ENCODE measurements around the gene POLR3H. TPM values are rescaled to one million over a fixed set of nuclear protein-coding genes. Genes with fewer than 3 reads are reported as not detected.

The POLR3H gene
- total and polyA plus RNA-seq, 8 donors, result 2.6 to 21.7 (median 12.4) TPM

- Histone ChIP-seq H3K4me3 (no peak overlapping the region), H3K9me3 (no peaks in the 10 kb centered on the region), H3K27ac (no peak overlapping the region), H3K36me3 (peaks cover 33 to 71% (median 63%) of the 10 kb centered on the region in 4 donors), H3K4me1 (peaks cover 0 to 29% (median 21%) of the 10 kb centered on the region in 4 donors), H3K27me3 (no peaks in the 10 kb centered on the region)
- intact Hi-C loops (cut with DNase I; ENCODE audit: low total_unique reads), result no loop called here
- 84 to 93% (median 86%) methylated on average over 10 of the region's 10 CpGs for WGBS, 5 donors
- no peak for DNase-seq
- TF ChIP-seq EP300 (IDR thresholded peaks at IDR 0.05), result no peak
- no peak for TF ChIP-seq POLR2A (IDR thresholded peaks at IDR 0.05)
- no peak for TF ChIP-seq POLR2AphosphoS5 (IDR thresholded peaks at IDR 0.05)
- TF ChIP-seq, protein P1, sequence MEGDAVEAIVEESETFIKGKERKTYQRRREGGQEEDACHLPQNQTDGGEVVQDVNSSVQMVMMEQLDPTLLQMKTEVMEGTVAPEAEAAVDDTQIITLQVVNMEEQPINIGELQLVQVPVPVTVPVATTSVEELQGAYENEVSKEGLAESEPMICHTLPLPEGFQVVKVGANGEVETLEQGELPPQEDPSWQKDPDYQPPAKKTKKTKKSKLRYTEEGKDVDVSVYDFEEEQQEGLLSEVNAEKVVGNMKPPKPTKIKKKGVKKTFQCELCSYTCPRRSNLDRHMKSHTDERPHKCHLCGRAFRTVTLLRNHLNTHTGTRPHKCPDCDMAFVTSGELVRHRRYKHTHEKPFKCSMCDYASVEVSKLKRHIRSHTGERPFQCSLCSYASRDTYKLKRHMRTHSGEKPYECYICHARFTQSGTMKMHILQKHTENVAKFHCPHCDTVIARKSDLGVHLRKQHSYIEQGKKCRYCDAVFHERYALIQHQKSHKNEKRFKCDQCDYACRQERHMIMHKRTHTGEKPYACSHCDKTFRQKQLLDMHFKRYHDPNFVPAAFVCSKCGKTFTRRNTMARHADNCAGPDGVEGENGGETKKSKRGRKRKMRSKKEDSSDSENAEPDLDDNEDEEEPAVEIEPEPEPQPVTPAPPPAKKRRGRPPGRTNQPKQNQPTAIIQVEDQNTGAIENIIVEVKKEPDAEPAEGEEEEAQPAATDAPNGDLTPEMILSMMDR (IDR thresholded peaks at IDR 0.05), result no peak
Measured at GRCh38 chr22:41499624-41500280, 44.5 kb downstream of the POLR3H start.

GRCh38 chr22:41498303-41498835, 45.9 kb downstream of the POLR3H start:
- Histone ChIP-seq H3K27ac (peak overlapping the region in 1 of 5 donors; percentile 15), H3K4me1 (peaks cover 0 to 43% (median 28%) of the 10 kb centered on the region in 4 donors), H3K4me3 (no peak overlapping the region), H3K27me3 (no peaks in the 10 kb centered on the region), H3K36me3 (peaks cover 23 to 57% (median 50%) of the 10 kb centered on the region in 4 donors), H3K9me3 (no peaks in the 10 kb centered on the region)
- intact Hi-C loops (cut with DNase I; ENCODE audit: low total_unique reads), result no loop called here
- DNase-seq, result no peak
- 59 to 70% (median 66%) methylated on average over 3 to 6 of the region's 6 CpGs for WGBS, 5 donors
- TF ChIP-seq POLR2AphosphoS5 (IDR thresholded peaks at IDR 0.05) (no peak), POLR2A (IDR thresholded peaks at IDR 0.05) (no peak), EP300 (IDR thresholded peaks at IDR 0.05) (no peak)
- TF ChIP-seq, protein P1 (IDR thresholded peaks at IDR 0.05), result no peak

DNA sequence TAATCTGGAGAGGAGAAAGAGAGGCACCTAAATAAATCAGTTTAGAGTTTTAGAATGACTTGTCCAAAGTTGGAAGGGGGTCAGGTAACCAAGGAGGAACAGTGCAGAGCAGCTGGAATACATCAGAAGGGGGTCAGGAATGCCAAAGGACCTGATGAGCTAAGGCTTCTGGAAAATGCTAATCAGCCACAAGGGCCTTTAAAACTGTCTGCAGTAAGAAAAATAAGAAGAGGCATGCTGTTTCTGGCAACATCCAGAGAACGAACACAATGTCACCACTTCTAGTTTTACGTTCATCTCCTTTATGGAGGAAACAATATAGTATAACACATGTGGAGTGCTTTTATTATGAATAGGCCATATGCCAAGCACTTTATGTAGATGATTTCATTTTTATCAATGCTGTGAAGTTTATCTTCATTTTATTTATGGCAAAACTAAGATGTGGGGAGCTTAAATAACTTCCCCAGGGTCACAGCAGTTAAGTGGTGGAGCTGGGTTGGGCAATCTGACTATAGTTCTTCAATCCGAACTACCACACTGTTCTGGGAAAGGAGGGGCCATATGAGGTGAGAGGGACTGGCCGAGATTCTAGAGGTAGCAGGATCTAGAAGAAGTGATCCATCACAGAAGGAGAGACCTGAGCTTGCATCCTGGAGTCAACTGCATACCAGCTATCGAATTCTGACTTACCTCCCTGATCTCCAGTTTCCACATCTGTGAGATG, 52.7 kb downstream of the POLR3H start:
- intact Hi-C loops (cut with DNase I; ENCODE audit: low total_unique reads), result no loop called here
- DNase-seq, result peak in 1 of 2 donors; percentile 43
- Histone ChIP-seq H3K27ac (peak overlapping the region in 4 of 5 donors; percentile 45 to 71 (median 61)), H3K4me3 (no peak overlapping the region), H3K9me3 (no peaks in the 10 kb centered on the region), H3K27me3 (no peaks in the 10 kb centered on the region), H3K36me3 (peaks cover 0 to 11% (median 10%) of the 10 kb centered on the region in 4 donors), H3K4me1 (peaks cover 36 to 92% (median 72%) of the 10 kb centered on the region in 4 donors)
- 70 to 76% (median 74%) methylated on average over 5 of the region's 5 CpGs for WGBS, 5 donors
- no peak for TF ChIP-seq POLR2A (IDR thresholded peaks at IDR 0.05)
- TF ChIP-seq, protein P1 (IDR thresholded peaks at IDR 0.05), result no peak
- no peak for TF ChIP-seq EP300 (IDR thresholded peaks at IDR 0.05)
- TF ChIP-seq POLR2AphosphoS5 (IDR thresholded peaks at IDR 0.05), result peak in 1 of 3 donors; percentile 42

DNA sequence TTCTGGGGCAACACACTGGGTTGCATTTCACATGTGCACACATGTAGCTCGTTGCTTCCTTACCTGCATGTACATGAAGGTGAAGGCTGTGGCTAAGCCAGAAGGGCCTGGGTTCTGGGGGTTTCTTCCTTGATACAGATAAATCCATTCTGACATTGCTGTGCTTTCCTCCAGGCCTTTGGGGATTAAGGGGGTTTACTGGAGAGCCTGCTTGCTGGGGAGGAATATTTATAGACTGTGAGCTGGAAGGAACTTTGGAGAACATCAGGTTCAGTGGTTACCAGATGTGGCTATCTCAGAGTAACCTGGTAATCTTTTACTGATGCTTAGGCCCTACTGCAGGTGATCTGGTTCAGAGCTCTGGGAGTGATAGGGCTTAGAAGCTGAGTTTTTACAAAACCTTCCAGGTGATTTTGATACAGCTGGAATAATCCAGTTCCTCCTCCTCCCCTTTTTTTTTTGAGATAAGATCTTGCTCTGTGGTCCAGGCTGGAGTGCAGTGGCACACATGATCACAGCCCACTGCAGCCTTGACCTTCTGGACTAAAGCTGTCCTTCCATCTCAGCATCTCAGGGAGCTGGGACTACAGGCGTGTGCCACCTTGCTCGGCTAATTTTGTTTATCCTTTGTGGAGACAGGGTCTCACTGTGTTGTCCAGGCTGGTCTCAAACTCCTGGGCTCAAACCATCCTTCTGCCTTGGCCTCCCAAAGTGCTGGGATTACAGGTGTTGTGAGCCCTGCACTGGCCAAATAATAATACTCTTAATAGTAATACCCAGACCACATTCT, 55.5 kb downstream of the POLR3H start:
- no peak for DNase-seq
- no peak overlapping the region for H3K4me3 ChIP-seq
- TF ChIP-seq EP300 (IDR thresholded peaks at IDR 0.05) (no peak), POLR2A (IDR thresholded peaks at IDR 0.05) (no peak), POLR2AphosphoS5 (IDR thresholded peaks at IDR 0.05) (no peak)
- TF ChIP-seq, protein P1 (IDR thresholded peaks at IDR 0.05), result no peak
- intact Hi-C loops (cut with DNase I; ENCODE audit: low total_unique reads), result no loop called here
- no peaks in the 10 kb centered on the region for H3K27me3 ChIP-seq
- peaks cover 54 to 96% (median 77%) of the 10 kb centered on the region in 4 donors for H3K4me1 ChIP-seq
- H3K9me3 ChIP-seq, result no peaks in the 10 kb centered on the region
- WGBS, 5 donors, result 58 to 70% (median 62%) methylated on average over 3 of the region's 3 CpGs
- H3K36me3 ChIP-seq, result peaks cover 0 to 4% (median 0%) of the 10 kb centered on the region in 4 donors
- H3K27ac ChIP-seq, result peak overlapping the region in 4 of 5 donors; percentile 56 to 79 (median 65)
